H1 (cell line): ENCODE measurements around the gene TPH2. TPM values are rescaled to one million over a fixed set of nuclear protein-coding genes. Genes with fewer than 3 reads are reported as not detected.

Experiments
- CTCF ChIA-PET: fragments of 300-600 bp; sonication (Branson Sonifier 250); formaldehyde crosslinking; loops from one replicate; lab custom pipeline; 2021; ENCODE audit not compliant: partially characterized antibody; lab: Charles Lee
- POLR2A ChIA-PET: fragments of 300-600 bp; sonication (Branson Sonifier 250); formaldehyde crosslinking; loops from one replicate; lab custom pipeline; 2021; ENCODE audit warnings: inconsistent platforms; ENCODE audit not compliant: partially characterized antibody; lab: Charles Lee
- DNase-seq, 2 experiments: peaks; one replicate each; pipeline versions ENCODE4 v3.0.0 to v3.0.0-alpha.2; 2010 to 2022; ENCODE audit warnings: low spot score in 2 of 2, low read depth in 1 of 2, mixed read lengths in 1 of 2
- FAIRE-seq: peaks from 2 replicates; lab custom pipeline; 2011; peaks lifted over from hg19 to GRCh38; lab: Jason Lieb, UNC
- H2AFZ ChIP-seq: 2 replicates; pipeline ENCODE4 v1.8.1; 2012; ENCODE audit warnings: low read length, inconsistent platforms
- H2AK5ac ChIP-seq: 2 replicates; pipeline ENCODE4 v1.6.1; 2013; ENCODE audit warnings: low read depth, low read length
- H2BK120ac ChIP-seq: replicated peaks from 2 replicates; pipeline ENCODE3; 2013; ENCODE audit warnings: low read depth, low read length, inconsistent platforms
- H2BK12ac ChIP-seq: 2 replicates; pipeline ENCODE4 v1.6.1; 2013; ENCODE audit warnings: low read depth, low read length
- H2BK15ac ChIP-seq: 2 replicates; pipeline ENCODE4 v1.6.1; 2013; ENCODE audit warnings: low read length
- H2BK20ac ChIP-seq: 2 replicates; pipeline ENCODE4 v1.6.1; 2013; ENCODE audit warnings: low read length
- H2BK5ac ChIP-seq: 2 replicates; pipeline ENCODE4 v1.6.1; 2013; ENCODE audit warnings: low read depth, low read length
- H3K14ac ChIP-seq: 2 replicates; pipeline ENCODE4 v1.6.1; 2013; ENCODE audit warnings: inconsistent platforms; ENCODE audit not compliant: insufficient read length
- H3K18ac ChIP-seq: 2 replicates; pipeline ENCODE4 v1.6.1; 2013; ENCODE audit warnings: low read length; ENCODE audit errors: extremely low read depth
- H3K23ac ChIP-seq: 2 replicates; pipeline ENCODE4 v1.6.1; 2013; ENCODE audit warnings: inconsistent platforms; ENCODE audit not compliant: insufficient read length
- H3K23me2 ChIP-seq: 2 replicates; pipeline ENCODE4 v1.6.1; 2013; ENCODE audit warnings: low read depth, low read length
- H3K27ac ChIP-seq: 2 replicates; pipeline ENCODE4 v1.6.1; 2011; ENCODE audit warnings: low read depth, low read length, inconsistent platforms
- H3K27me3 ChIP-seq, 4 experiments: replicated peaks in 1 of 4; 1 replicate in 1 of 4; 2 replicates in 3 of 4; pipeline versions ENCODE4 v1.6.1 to v1.8.1; 2011 to 2013; ENCODE audit warnings: low read length in 3 of 4, mild to moderate bottlenecking in 3 of 4, inconsistent platforms in 2 of 4, mixed read lengths in 2 of 4, moderate library complexity in 1 of 4; ENCODE audit not compliant: control insufficient read depth in 3 of 4, insufficient read depth in 3 of 4; ENCODE audit errors: extremely low read depth in 1 of 4
- H3K36me3 ChIP-seq, 4 experiments: 2 replicates each; pipeline versions ENCODE4 v1.6.1 to v1.8.1; 2011 to 2013; ENCODE audit warnings: mild to moderate bottlenecking in 4 of 4, low read length in 3 of 4, moderate library complexity in 2 of 4, control low read depth in 1 of 4, inconsistent platforms in 1 of 4; ENCODE audit not compliant: insufficient read depth in 4 of 4, control insufficient read depth in 2 of 4
- H3K4ac ChIP-seq: replicated peaks from 2 replicates; pipeline ENCODE3; 2013; ENCODE audit warnings: low read length, low read depth, mixed read lengths, inconsistent platforms; ENCODE audit not compliant: insufficient read length
- H3K4me1 ChIP-seq, 4 experiments: replicated peaks in 1 of 4; 1 replicate in 1 of 4; 2 replicates in 3 of 4; pipeline versions ENCODE4 v1.6.1 to v1.8.1; 2011 to 2013; ENCODE audit warnings: low read length in 3 of 4, inconsistent platforms in 2 of 4, mixed read lengths in 1 of 4; ENCODE audit not compliant: insufficient read depth in 4 of 4, control insufficient read depth in 3 of 4
- H3K4me2 ChIP-seq, 2 experiments: 2 replicates each; pipeline versions ENCODE4 v1.6.1 to v1.8.1; 2011 to 2013; ENCODE audit warnings: low read depth in 2 of 2, low read length in 2 of 2, control low read depth in 1 of 2, inconsistent platforms in 1 of 2, mild to moderate bottlenecking in 1 of 2; ENCODE audit not compliant: insufficient read depth in 1 of 2
- H3K4me3 ChIP-seq, 4 experiments: fragments of 200-600, 300-600 bp in 1 of 4; sonication (generic), shearing (Covaris generic), sonication (Bioruptor Twin) in 1 of 4; 2 replicates each; pipeline versions ENCODE4 v1.5.1 to v1.8.1; 2011 to 2016; ENCODE audit warnings: low read length in 4 of 4, low read depth in 3 of 4, control low read depth in 2 of 4, inconsistent platforms in 2 of 4, mild to moderate bottlenecking in 2 of 4, mixed read lengths in 1 of 4, moderate library complexity in 1 of 4; ENCODE audit not compliant: insufficient read depth in 2 of 4; ENCODE audit errors: extremely low read depth in 1 of 4
- H3K56ac ChIP-seq: replicated peaks from 2 replicates; pipeline ENCODE3; 2013; ENCODE audit warnings: low read depth, mild to moderate bottlenecking, mixed read lengths, low read length, inconsistent platforms; ENCODE audit not compliant: insufficient read length
- H3K79me1 ChIP-seq: 2 replicates; pipeline ENCODE4 v1.6.1; 2013; ENCODE audit warnings: low read depth, low read length, control low read depth
- H3K79me2 ChIP-seq, 2 experiments: 2 replicates each; pipeline versions ENCODE4 v1.6.1 to v1.8.1; 2012 to 2013; ENCODE audit warnings: low read length in 2 of 2, mild to moderate bottlenecking in 2 of 2, inconsistent platforms in 1 of 2; ENCODE audit not compliant: insufficient read depth in 2 of 2, control insufficient read depth in 1 of 2
- H3K9ac ChIP-seq, 4 experiments: replicated peaks in 1 of 4; 1 replicate in 1 of 4; 2 replicates in 3 of 4; pipeline versions ENCODE4 v1.6.1 to v1.8.1; 2011 to 2013; ENCODE audit warnings: low read depth in 3 of 4, low read length in 3 of 4, control low read depth in 2 of 4, mild to moderate bottlenecking in 2 of 4, moderate library complexity in 2 of 4, inconsistent platforms in 1 of 4; ENCODE audit errors: extremely low read depth in 1 of 4
- H3K9me3 ChIP-seq, 2 experiments: 2 replicates each; pipeline versions ENCODE4 v1.6.1 to v1.8.1; 2012 to 2013; ENCODE audit warnings: mild to moderate bottlenecking in 2 of 2, moderate library complexity in 2 of 2, control low read depth in 1 of 2, inconsistent platforms in 1 of 2, low read depth in 1 of 2, low read length in 1 of 2, mixed read lengths in 1 of 2; ENCODE audit not compliant: insufficient read depth in 2 of 2
- H4K20me1 ChIP-seq, 2 experiments: replicated peaks in 1 of 2; 2 replicates each; pipeline versions ENCODE3 to v1.8.1; 2011 to 2013; ENCODE audit warnings: inconsistent platforms in 2 of 2, low read length in 2 of 2, mild to moderate bottlenecking in 1 of 2; ENCODE audit not compliant: insufficient read depth in 2 of 2, control insufficient read depth in 1 of 2
- H4K5ac ChIP-seq: 2 replicates; pipeline ENCODE4 v1.6.1; 2013; ENCODE audit warnings: low read length, low read depth, mixed read lengths, inconsistent platforms; ENCODE audit not compliant: insufficient read length
- H4K8ac ChIP-seq: 2 replicates; pipeline ENCODE4 v1.8.0; 2013; ENCODE audit warnings: mild to moderate bottlenecking, moderate library complexity, low read length, inconsistent platforms; ENCODE audit not compliant: insufficient read depth; ENCODE audit errors: extremely low read depth
- H4K91ac ChIP-seq: replicated peaks from 2 replicates; pipeline ENCODE3; 2013; ENCODE audit warnings: low read length, mixed read lengths, inconsistent platforms; ENCODE audit not compliant: insufficient read length
- CEBPB ChIP-seq: IDR thresholded peaks from 2 replicates; pipeline ENCODE4 v1.6.1; 2012; ENCODE audit warnings: low read depth, low read length
- POLR2A ChIP-seq, 2 experiments: IDR thresholded peaks; 1 replicate in 1 of 2; 2 replicates in 1 of 2; pipeline ENCODE4 v1.6.1; 2011; ENCODE audit warnings: low read depth in 2 of 2, low read length in 2 of 2, mild to moderate bottlenecking in 2 of 2; ENCODE audit errors: control extremely low read depth in 1 of 2
- ZNF274 ChIP-seq: IDR thresholded peaks from 2 replicates; pipeline ENCODE4 v1.7.0; 2012; ENCODE audit warnings: low read length, borderline replicate concordance; ENCODE audit errors: extremely low read depth
- WGBS, 2 experiments: shearing (Covaris generic) in 1 of 2; methylation state at CpG; one replicate each; pipeline versions ENCODE4 v1.1.6 to v1.1.7; 2013 to 2015; ENCODE audit warnings: low lambda C conversion rate in 2 of 2, mixed read lengths in 2 of 2, inconsistent platforms in 1 of 2, low coverage in 1 of 2, missing lambda C conversion rate in 1 of 2; ENCODE audit not compliant: insufficient replicate concordance in 2 of 2, insufficient coverage in 1 of 2, insufficient read length in 1 of 2; ENCODE audit errors: extremely low coverage in 1 of 2, missing lambda C conversion rate in 1 of 2; 5-methylcytosine and 5-hydroxymethylcytosine counted together
- polyA plus RNA-seq, 7 experiments: library from polyadenylated mRNA; depleted of rRNA in 3 of 7; stranded (reverse) in 5 of 7; unstranded in 2 of 7; fragments of >200 nt in 5 of 7; fragments of 200-250 nt in 2 of 7; gene quantifications; 1 replicate in 5 of 7; 2 replicates in 1 of 7; 4 replicates in 1 of 7; pipeline versions ENCODE4 v1.2.1 to v1.2.3, GENCODE V29; 2011 to 2013; ENCODE audit warnings: missing spikeins in 2 of 7, mixed read lengths in 2 of 7
- total RNA-seq: library from RNA; stranded (reverse); fragmentation: NEBNext Ultra II Directional; extraction: Animal tissue kit (Norgen Biotek cat#: 25700); gene quantifications from 2 replicates; pipeline ENCODE4 v1.2.1, GENCODE V29; 2021

TPH2 gene
- total and polyA plus RNA-seq, 2 of the 8 experiments (the other 6 are each of a cell fraction or from before 2014, with no cell fraction given): 0.57 to 1.1 TPM

- Histone ChIP-seq H4K8ac (no peak overlapping the region), H3K79me2 (no peaks in the 10 kb centered on the region), H3K9me3 (no peaks in the 10 kb centered on the region), H4K20me1 (no peaks in the 10 kb centered on the region), H2BK5ac (no peak overlapping the region), H4K5ac (no peak overlapping the region), H2BK15ac (no peak overlapping the region), H3K4ac (no peak overlapping the region), H2BK12ac (no peak overlapping the region), H3K18ac (no peak overlapping the region), H2AK5ac (no peak overlapping the region), H2AFZ (no peak overlapping the region), H3K56ac (no peak overlapping the region), H3K23ac (no peak overlapping the region), H3K9ac (no peak overlapping the region), H2BK20ac (no peak overlapping the region), H3K36me3 (no peaks in the 10 kb centered on the region), H3K23me2 (no peaks in the 10 kb centered on the region), H3K14ac (no peak overlapping the region), H3K27ac (no peak overlapping the region), H3K4me1 (no peaks in the 10 kb centered on the region), H3K4me2 (no peak overlapping the region), H3K4me3 (no peak overlapping the region), H2BK120ac (no peak overlapping the region), H3K79me1 (no peaks in the 10 kb centered on the region), H4K91ac (no peak overlapping the region), H3K27me3 (no peaks in the 10 kb centered on the region)
- no peak for FAIRE-seq
- 87% methylated on average over 2 of the region's 2 CpGs; no CpG with 5 or more reads in 1 of the 2 experiments for WGBS, 2 experiments
- no peak for DNase-seq
- ChIA-PET CTCF (interaction anchor here (1.0 to 1.4 kb wide), 4 partner anchors 15 to 233 kb away, joined by 3 to 7 read pairs (median 3); no protein-coding TSS in a partner anchor), POLR2A (no interaction called here)
- TF ChIP-seq POLR2A (IDR thresholded peaks at IDR 0.05; ENCODE audit: control extremely low read depth in 1 of 2, low read depth in 2 of 2, low read length in 2 of 2): no peak
- TF ChIP-seq CEBPB: no peak
- no peak for TF ChIP-seq ZNF274
These were observed 91.6 kb downstream of the TPH2 start for GRCh38 chr12:72030277-72030676.
